Left ventricle myocardium inferior (tissue), 1 donor: ENCODE data around the gene RAX2. TPM values are rescaled to one million over a fixed set of nuclear protein-coding genes. Genes with fewer than 3 reads are reported as not detected.

ENCODE experiments used
- DNase-seq: peaks from one replicate; pipeline ENCODE4 v3.0.0-alpha.2; 2020
- H3K27ac ChIP-seq: fragments of 200-600 bp; replicated peaks from 2 replicates; pipeline ENCODE4 v1.8.0; 2021
- H3K27me3 ChIP-seq: fragments of 200-600 bp; 2 replicates; pipeline ENCODE4 v1.8.0; 2021; ENCODE audit warnings: low read depth
- H3K36me3 ChIP-seq: fragments of 200-600 bp; 2 replicates; pipeline ENCODE4 v1.8.0; 2021
- H3K4me1 ChIP-seq: fragments of 200-600 bp; 2 replicates; pipeline ENCODE4 v1.8.0; 2021
- H3K4me3 ChIP-seq: fragments of 200-600 bp; 2 replicates; pipeline ENCODE4 v1.8.0; 2021; ENCODE audit warnings: mild to moderate bottlenecking, moderate library complexity
- H3K9me3 ChIP-seq: fragments of 200-600 bp; replicated peaks from 2 replicates; pipeline ENCODE4 v1.8.0; 2021
- CTCF ChIP-seq: fragments of 200-600 bp; IDR thresholded peaks from 2 replicates; pipeline ENCODE4 v1.8.0; 2021; ENCODE audit warnings: antibody characterized with exemption, mild to moderate bottlenecking, borderline replicate concordance
- intact Hi-C: fragments of 100-400 bp; cut with micrococcal nuclease; formaldehyde crosslinking; loops from one replicate; pipeline ENCODE4 v1.11.0; 2022
- total RNA-seq: library from RNA; stranded (reverse); fragmentation: NEBNext Ultra II Directional; extraction: Animal tissue kit (Norgen Biotek cat#: 25700); gene quantifications from one replicate; pipeline ENCODE4 v1.2.1, GENCODE V29; 2021
- donor health status: DM: no; HTN: yes; CAD: no; lungs with severe emphysema.

RAX2 gene
- total RNA-seq, 1 donor from 2014 or later, result not detected

DNA sequence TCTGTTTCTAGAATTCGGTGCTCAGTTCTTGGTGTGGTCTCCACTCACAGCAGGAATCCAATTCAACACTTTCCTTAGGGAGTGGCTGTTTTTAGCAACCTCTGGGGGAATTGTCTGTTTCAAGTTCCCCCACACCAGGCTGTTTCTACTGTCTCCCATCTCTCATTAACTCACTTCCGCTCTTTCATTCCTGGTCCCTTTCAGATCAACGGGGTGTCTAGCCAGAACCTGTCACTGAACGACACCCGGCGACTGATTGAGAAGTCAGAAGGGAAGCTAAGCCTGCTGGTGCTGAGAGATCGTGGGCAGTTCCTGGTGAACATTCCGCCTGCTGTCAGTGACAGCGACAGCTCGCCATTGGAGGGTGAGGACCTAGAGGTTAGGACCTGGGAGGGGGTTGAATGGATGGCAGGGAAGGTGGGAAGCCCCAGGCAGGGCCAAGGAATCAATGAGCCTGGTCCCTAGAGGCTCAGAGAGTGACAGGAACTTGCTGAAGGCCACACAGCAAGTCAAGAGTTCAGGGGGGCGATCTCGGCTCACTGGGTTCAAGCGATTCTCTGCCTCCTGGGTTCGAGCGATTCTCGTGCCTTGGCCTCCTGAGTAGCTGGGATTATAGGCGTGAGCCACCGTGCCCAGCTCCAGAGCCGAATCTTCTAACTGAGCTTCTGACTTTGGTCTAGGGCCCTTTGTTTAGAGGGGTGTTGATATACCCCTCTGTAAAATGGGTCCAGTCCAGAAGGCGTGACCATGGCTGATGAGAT, 38.3 kb downstream of the RAX2 start:
- Histone ChIP-seq H3K27me3 (peaks cover 36% of the 10 kb centered on the region), H3K36me3 (no peaks in the 10 kb centered on the region), H3K4me3 (no peak overlapping the region), H3K27ac (no peak overlapping the region), H3K4me1 (no peaks in the 10 kb centered on the region), H3K9me3 (peaks cover 6% of the 10 kb centered on the region)
- TF ChIP-seq CTCF, result no peak
- intact Hi-C loops, result no loop called here
- no peak for DNase-seq

DNA sequence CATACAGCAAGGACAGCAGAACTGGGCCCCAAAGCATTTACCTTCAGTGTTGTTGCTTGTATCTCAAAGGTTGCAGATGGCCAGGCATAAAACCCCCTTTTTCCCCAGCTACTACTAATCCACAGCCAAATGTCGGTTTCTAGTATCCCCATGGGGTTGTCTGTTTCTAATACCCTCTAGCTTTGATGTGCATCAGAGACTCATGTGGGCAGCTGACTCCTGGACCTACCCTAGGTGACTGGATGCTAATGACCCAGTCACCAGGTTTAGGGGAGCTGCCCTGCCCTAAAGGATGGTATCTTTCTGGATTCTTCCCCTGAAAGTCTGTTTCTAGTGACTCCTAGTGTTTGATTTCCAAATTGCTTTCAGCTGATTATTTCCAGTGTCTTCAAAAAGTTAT, 39.9 kb downstream of the RAX2 start:
- Histone ChIP-seq H3K9me3 (peaks cover 6% of the 10 kb centered on the region), H3K36me3 (no peaks in the 10 kb centered on the region), H3K4me3 (no peak overlapping the region), H3K27me3 (peaks cover 29% of the 10 kb centered on the region), H3K4me1 (no peaks in the 10 kb centered on the region), H3K27ac (no peak overlapping the region)
- DNase-seq, result no peak
- TF ChIP-seq CTCF, result no peak
- intact Hi-C loops, result no loop called here

GRCh38 chr19:3730457-3730958, 41.5 kb downstream of the RAX2 start:
- Histone ChIP-seq H3K9me3 (peaks cover 6% of the 10 kb centered on the region), H3K4me3 (no peak overlapping the region), H3K4me1 (no peaks in the 10 kb centered on the region), H3K36me3 (no peaks in the 10 kb centered on the region), H3K27me3 (peaks cover 29% of the 10 kb centered on the region), H3K27ac (no peak overlapping the region)
- no peak for DNase-seq
- no peak for TF ChIP-seq CTCF
- intact Hi-C loops, result no loop called here

- Histone ChIP-seq H3K4me1 (peaks cover 17% of the 10 kb centered on the region), H3K4me3 (no peak overlapping the region), H3K36me3 (no peaks in the 10 kb centered on the region), H3K27ac (no peak overlapping the region), H3K9me3 (peaks cover 6% of the 10 kb centered on the region), H3K27me3 (peaks cover 56% of the 10 kb centered on the region)
- no peak for DNase-seq
- TF ChIP-seq CTCF, result no peak
- intact Hi-C loops, result no loop called here
Observed at GRCh38 chr19:3725640-3726310, 46.3 kb downstream of the RAX2 start.

- peaks cover 22% of the 10 kb centered on the region for H3K4me1 ChIP-seq
- H3K4me3 ChIP-seq, result no peak overlapping the region
- H3K27me3 ChIP-seq, result peaks cover 63% of the 10 kb centered on the region
- no peak for TF ChIP-seq CTCF
- no peak for DNase-seq
- no peaks in the 10 kb centered on the region for H3K36me3 ChIP-seq
- H3K9me3 ChIP-seq, result peaks cover 6% of the 10 kb centered on the region
- intact Hi-C loops, result no loop called here
- H3K27ac ChIP-seq, result no peak overlapping the region
Observed at GRCh38 chr19:3725121-3725520, 46.9 kb downstream of the RAX2 start.
